Ramos (cell line): ENCODE results near the gene PADI6.

ENCODE experiments used
- in situ Hi-C: fragments of 300-500 bp; cut with MboI; formaldehyde crosslinking; loops from one replicate; pipeline ENCODE4 v1.14.3; 2022; ENCODE audit warnings: low sequenced_read_pairs; ENCODE audit not compliant: unreplicated experiment

PADI6 gene

DNA sequence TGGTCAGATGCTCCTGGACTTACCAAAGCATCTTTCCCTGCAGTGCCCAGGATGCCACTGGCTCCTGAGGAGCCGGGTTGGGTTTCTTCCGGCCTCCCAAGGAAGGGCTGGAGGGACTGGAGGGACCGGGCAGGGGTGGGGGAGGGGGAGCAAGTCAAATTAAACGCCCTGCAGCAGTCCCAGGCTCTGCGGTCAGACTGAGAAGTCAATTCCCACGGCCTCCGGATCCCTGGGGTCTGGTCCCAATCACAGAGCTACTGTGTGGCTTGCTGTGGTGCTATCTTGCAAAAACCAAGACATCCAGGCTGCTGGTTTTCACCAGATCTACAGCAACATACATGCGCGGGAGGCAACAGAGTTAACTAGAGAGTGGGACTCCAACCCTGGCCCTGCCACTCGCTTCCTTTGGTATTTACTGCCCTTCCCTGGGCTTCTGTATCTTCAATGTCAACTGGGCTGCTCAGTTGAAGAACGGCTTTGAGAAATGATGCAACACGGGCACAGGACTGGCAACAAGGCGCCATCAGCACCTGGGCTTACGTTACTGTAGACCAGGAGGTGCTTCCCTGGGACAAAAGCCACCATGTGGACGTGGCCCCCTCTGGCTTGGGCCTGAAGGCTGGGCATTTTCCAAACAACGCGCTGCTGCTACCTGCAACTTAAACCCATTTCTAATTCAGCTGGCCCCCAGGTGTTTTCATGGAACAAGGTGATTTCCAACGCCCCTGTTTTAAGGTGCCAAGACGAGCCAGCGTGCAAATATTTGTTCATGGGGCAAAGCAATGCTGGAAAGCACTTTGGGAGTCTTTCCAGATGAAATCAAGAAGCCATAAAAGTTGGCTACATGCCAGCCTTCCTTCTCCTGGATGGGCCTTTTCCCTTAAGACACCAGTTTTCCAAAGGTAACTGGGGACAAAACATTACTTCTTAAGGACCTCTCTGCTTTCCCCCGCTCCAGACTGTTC lies 56.0 kb downstream of the PADI6 start:
- in situ Hi-C loops: loop anchor here (25.0 kb wide), 1 partner anchor 791 kb away; no protein-coding TSS in a partner anchor

DNA sequence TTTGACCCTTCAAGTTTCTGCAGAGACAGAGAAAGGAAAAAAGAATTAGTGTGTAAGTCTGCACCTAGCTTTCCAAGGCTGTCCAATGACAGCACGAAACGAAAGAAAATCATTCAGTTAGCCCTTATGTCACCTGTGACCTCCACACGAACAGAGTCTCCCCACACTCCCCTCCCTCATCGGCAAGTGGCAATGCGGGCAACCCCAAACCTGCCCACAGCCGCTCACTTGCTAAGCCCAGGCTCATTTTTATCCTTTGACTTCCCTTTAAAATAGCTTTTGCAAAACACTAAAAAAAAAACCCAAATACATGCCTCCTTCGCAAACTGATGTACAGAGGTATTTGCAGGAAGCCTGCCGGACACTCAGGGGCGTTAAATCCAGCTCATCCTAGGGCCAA lies 57.2 kb downstream of the PADI6 start:
- in situ Hi-C loops: loop anchor here (25.0 kb wide), 1 partner anchor 792 kb away; no protein-coding TSS in a partner anchor

DNA sequence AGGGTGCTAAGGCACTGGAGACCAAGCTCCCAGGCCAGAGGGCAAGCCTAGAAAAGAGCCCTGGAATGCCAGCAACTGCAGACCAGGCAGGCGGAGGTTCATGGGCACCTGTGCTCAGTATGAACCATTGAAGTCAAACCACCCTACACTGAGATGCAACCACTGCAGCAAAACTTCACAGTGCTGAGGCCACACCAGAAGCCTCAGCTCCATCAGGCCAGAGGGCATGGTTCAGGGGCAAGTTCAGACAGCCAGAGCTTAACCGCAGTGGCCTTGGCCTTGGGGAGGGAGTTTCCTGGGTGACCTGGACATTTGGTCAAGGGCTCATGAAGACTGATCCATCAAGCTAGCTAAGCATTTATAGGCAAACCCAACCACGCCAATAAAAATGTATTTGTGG lies 60.4 kb downstream of the PADI6 start:
- in situ Hi-C loops: loop anchor here (25.0 kb wide), 1 partner anchor 795 kb away; no protein-coding TSS in a partner anchor

DNA sequence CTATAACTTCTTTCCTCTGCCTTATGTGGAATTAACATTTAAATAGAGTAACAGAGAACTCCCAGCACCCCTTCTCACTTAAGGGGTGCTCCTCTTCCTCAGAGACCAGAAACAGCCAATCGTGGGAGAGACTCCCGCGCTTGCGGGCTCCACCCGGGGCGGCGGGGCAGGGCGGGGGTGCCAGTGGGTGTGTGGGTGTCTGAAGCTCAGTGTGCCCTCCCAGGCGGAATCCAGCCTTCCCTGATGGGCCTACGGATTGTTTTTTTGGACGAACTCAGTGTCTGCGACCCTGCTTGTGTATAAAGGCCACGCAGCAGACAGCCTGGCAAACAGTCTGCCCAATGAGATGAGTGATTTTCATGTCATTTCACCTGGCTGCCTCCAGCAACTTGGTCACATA lies 61.3 kb downstream of the PADI6 start:
- in situ Hi-C loops: loop anchor here (25.0 kb wide), 1 partner anchor 796 kb away; no protein-coding TSS in a partner anchor

DNA sequence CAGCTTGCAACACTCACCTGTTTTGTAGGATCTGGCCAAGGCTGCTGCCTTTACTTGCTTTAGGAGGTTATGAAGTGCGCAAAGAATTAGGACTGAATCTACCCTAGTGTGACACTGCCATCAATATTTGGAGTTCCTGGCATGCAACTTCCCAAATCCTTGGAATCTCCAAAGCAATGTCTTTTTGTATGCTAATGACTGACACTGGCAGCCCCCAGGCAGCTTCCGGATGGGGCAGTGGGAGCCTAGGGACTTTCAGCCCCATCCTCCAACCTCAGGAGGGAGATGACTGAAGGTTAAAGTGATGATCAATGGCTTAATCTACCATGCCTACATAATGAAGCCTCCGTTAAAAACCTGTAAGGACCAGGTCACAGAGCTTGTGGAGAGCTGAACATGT lies 62.0 kb downstream of the PADI6 start:
- in situ Hi-C loops: loop anchor here (25.0 kb wide), 1 partner anchor 797 kb away; no protein-coding TSS in a partner anchor

DNA sequence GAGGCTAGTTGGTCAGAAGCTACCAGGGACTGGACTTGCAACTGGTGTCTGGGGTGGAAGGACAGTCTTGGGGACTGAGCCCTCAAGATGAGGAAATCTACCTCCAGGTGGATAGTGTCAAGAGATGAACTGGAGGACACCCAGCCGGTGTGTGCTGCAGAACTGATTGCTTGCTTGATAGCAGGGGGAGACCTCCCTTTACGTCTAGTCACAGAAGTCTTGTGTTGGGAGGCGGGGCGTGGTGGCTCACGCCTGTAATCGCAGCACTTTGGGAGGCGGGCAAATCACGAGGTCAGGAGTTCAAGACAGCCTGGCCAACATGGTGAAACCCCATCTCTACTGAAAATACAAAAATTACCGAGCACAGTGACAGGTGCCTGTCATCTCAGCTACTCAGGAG lies 62.6 kb downstream of the PADI6 start:
- in situ Hi-C loops: loop anchor here (25.0 kb wide), 1 partner anchor 797 kb away; no protein-coding TSS in a partner anchor

DNA sequence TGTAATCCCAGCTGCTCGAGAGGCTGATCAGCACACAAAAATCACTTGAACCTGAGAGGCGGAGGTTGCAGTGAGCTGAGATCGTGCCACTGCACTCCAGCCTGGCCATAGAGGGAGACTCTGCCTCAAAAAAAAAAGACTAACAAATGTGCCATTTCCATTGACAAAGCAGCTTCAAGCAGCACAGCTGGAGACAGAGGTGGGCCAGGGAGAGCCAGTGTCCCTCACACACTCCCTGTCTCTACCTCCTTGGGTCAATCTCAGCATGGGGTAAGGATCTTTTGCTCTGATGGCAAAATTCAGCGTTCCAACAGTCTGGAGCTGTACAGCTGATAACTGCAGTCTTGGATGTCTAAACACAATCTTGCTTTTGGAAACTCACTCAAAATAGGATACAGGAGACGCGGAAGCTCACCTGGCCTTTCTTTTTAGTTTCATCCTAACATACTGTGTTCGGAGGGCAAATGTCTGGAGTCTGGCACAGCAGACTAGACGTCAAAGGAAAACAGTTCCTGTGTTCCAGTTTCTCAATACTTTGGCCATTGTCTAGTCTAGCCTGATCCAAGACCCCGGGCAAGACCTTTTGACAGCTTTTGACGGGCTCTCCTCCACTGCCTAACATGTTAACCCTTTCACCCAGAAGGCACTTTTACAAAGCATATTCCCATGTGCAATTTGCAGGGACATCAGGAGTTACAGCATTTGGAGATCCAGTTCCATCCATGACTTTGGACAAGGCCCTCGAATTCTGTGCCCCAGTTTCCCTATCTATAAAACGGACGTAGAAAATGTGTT lies 64.6 kb downstream of the PADI6 start:
- in situ Hi-C loops: loop anchor here (25.0 kb wide), 1 partner anchor 799 kb away; no protein-coding TSS in a partner anchor

DNA sequence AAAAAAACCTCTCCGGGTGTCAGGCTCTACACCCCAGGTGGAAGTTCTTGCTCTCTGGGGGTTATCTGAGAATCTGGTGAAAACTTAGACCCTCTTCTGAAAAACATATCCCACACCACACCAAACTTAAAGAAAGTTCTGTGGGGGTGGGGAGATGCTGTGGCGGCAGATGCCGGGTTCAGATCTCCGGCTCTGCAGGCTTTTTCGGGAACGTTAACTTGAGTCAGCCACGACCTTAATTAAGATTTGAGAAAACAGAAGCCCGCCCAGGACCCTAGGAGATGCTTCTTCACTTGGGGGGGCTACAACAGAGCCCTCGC lies 65.2 kb downstream of the PADI6 start:
- in situ Hi-C loops: loop anchor here (25.0 kb wide), 1 partner anchor 800 kb away; no protein-coding TSS in a partner anchor

DNA sequence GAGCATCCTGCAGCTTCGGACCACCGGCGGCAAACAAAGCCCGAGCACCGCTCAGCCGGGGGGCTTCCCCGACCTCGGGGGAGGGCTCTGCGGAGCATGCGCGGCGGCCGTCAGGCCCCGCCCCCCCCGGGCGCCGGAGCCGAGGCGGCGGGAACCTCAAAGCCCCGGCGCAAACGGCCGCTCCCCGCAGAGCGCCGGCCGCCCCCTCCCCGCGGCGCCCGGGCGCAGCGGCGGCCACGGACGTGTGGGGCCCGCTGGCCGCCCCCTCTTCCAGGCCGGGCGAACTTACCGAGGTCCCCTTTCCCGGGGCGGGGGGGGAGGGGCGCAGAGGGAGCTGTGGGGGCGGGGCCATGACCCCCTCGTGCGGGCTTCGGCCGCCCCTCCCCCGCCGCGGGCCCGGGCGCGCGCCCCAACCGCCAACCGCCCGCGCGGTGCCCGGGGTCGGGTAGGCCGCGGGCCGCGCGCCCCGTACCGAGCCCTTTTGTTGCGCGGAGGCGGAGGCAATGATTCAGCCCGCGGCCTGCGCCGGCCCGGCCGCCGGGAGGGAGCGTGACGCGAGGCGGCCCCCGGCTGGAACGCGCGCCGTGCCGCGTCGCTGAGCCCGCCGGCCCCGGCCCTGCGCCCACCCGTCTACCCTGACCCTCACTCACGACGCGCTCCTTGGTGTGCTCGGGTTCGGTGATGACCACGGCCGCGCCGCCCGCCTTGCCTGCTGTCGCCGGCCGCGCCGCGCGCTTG lies 65.8 kb downstream of the PADI6 start:
- in situ Hi-C loops: loop anchor here (25.0 kb wide), 1 partner anchor 800 kb away; no protein-coding TSS in a partner anchor

DNA sequence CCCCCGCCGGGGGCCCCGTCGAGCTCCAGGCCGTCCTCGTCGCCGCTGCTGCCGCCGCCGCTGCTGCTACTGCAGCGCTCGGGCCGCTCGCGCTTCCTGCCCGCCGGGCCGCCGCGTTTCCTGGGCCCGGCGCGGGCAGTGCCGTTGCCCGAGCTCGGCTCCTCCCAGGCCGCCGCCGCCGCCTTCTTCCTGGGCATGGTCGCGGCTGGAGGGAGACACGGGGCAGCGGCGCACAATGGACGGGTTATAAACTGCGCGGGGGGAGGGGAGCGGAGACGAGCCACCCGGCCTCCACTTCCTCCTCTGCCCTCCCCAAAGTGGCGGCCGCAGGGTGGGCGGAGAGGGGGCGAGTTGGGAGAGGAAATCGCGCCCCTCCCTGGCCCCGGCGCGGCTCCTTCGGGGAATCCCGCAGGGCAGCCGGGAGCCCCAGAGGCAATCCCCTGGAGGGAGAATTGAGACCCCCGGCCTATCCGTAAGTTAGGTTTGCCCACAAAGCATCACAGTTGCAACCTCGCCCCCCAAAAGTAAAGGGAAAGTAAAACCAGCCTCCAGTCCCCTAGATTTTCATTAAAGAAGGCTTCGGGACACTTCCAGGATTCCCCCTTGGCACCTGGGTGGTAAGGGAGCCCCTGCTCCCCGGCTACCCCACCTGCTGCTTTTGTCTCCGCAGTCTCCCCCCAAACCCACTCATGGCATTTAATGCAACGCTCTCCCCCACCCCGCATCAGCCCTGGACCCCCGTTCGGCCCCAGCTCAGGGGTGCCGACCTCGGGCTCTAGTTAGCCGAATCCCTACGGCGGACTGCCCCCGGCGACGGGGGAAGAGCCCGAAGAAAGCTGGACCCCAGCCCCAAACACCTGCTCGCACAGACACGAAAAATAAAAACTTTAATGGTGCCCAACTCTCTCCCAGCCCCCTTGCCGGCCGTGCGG lies 66.6 kb downstream of the PADI6 start:
- in situ Hi-C loops: loop anchor here (25.0 kb wide), 1 partner anchor 801 kb away; no protein-coding TSS in a partner anchor

DNA sequence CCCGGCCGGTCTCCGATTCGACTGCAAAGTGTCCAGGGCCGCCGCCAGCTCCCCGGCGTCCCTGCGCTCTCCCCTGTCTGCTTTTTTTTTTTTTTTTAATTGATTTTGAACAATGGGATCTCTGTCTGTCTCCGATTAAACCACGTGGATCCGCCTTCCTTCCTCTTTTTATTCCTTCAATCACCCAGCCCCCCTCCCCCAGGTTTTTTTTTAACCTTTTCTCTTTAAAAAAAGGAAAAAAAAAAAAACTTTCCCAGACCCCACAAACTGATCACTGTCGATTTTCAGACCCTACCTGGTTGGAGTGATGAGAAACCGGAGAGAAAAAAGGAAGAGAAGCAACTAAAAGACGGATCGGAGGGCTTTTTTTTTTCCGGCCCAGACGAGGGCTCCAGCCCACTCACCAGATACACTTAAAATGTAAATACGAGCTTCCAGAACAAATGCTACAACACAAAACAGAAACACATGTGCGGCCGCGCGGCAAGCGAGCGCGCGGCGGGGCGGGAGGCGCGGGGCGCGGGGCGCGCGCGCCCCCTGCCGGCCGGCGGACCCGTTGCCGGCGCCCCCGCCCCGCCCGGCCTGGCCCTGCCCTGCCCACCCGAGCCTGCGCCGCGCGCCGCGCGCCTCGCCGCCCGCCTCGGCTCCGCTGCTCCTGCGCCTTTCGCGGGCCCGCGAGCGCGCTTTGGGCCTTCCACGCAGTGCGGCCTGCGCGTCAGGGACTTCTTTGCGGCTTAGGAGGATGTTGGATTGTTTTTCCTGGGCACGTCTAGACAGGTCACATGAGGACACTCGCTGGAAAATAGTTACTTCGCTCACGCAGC lies 67.5 kb downstream of the PADI6 start, which contains the start of gene RCC2:
RCC2 (minus strand) TSS at position 428 of the 824 bp plus-strand sequence. CDS start 1,163 bp downstream, outside the sequence.
- in situ Hi-C loops: loop anchor here (25.0 kb wide), 1 partner anchor 802 kb away; no protein-coding TSS in a partner anchor

DNA sequence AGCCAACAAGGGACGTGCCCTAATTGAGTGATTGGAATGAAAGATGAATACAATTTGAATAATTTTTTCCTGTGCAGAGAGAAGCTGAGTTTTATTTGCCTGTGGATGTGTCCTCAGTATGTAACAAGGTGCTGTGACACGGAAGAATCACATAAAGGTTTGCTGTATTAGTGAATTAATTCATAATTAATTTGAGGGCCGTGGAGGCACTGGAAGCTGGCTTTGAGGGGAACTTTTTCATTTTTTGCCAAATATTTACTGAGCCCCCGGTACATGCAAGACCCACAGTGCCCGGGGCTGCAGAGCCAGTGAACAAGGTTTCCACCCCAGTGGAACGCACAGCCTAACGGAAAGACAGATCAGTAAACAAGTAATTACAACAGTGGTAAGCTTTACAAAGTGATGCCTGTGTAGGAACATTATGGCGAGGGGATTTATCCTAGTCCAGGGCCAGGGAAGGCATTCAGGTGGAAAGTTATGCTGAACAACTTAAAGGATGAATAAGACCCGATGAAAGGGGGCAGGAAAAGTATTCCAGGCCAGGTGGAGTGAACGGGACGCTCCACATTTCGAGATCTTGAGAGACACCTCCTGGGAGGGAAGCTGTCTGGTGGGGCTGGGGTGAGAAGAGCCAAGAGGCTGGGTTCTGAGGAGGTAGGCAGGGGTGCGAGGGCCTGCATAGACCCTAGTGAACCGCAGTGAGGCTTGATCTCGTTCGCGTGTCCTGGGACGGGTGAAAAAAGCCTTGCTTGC lies 68.3 kb downstream of the PADI6 start:
- in situ Hi-C loops: loop anchor here (25.0 kb wide), 1 partner anchor 803 kb away; no protein-coding TSS in a partner anchor

DNA sequence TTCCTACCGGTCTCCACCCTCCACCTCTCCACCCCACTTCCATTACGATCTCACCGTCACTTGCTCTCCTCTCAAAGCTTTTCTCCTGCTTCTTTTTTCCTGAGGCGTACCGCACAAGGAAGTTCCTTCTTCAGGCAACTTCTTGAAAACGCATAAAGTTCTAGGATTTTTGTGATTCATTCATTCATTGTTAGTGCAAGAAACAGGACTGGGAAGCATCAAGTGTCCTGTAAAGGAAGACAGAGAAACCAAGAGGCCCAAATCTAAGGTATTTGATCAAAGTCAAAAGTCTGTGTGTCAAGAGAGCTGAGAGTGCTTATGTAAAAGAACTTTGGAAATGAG lies 68.8 kb downstream of the PADI6 start:
- in situ Hi-C loops: loop anchor here (25.0 kb wide), 1 partner anchor 803 kb away; no protein-coding TSS in a partner anchor

DNA sequence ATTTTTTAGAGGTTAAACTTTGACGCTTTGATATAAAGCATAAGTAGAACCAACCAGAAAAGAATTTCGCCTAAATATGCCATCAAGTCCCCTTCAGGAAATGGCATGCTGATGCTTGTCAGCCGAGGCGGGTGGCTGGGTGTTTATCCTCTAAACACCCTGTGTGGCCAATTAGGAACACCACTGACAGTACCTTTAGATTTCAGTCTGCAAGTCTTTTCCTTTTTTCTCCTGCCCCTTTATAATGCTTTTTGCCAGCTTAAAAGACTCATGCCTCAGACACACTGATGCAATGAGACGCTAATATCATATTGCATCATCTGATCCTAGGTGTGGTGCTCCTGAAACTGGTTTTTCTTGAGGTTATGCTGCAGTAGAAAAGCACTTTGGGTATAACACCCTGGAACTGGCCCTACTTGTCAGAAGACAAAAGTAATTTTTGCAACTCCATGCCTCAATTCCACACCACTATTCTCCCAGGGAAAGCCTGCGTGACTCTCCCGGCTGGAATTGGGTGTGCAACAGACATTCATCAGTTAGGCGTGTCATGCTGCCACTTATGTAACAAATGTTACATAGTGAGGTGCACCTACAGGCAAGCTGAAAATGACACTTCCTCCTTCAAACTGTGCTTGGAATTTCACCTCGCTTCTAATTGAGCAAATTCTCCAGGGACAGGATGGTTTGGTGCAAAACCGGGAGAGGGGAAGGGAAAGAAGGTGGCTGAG lies 69.4 kb downstream of the PADI6 start:
- in situ Hi-C loops: loop anchor here (25.0 kb wide), 1 partner anchor 804 kb away; no protein-coding TSS in a partner anchor

DNA sequence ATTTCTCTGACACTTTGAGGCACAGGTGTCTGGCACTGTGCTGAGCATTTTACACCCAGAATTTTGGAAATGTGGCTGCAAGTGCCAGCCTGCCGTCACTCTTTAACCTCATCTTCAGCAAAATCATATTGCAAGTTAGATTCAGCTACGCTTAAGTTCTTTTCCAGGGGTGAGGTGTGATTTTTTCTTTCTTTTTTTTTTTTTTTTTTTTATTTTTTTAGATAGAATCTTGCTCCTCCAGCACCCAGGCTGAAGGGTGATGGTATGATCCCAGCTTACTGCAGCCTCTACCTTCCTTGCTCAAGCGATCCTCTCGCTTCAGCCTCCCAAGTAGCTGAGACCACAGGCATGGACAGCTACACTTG lies 70.0 kb downstream of the PADI6 start:
- in situ Hi-C loops: loop anchor here (25.0 kb wide), 1 partner anchor 805 kb away; no protein-coding TSS in a partner anchor

DNA sequence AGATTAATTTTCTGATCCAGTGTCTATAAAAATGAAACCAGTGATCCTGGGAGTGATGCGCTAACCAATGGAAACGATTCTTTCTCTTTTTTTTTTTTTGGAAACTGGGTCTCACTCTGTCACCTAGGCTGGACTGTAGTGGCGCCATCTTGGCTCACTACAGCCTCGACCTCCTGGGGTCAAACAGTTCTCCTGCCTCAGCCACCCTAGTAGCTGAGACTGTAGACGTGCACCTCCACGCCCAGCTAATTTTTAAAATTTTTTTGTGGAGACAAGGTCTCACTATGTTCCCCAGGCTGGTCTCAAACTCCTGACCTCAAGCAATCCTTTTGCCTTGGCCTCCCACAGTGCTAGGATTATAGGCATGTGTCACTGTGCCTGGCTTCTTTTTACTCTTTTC lies 70.8 kb downstream of the PADI6 start:
- in situ Hi-C loops: loop anchor here (25.0 kb wide), 1 partner anchor 806 kb away; no protein-coding TSS in a partner anchor
